ENCODE data around the gene RANBP3L. TPM values are rescaled to one million over a fixed set of nuclear protein-coding genes. Genes with fewer than 3 reads are reported as not detected.

RANBP3L gene
- total RNA-seq, 1 donor from 2014 or later = 0.13 TPM

DNA sequence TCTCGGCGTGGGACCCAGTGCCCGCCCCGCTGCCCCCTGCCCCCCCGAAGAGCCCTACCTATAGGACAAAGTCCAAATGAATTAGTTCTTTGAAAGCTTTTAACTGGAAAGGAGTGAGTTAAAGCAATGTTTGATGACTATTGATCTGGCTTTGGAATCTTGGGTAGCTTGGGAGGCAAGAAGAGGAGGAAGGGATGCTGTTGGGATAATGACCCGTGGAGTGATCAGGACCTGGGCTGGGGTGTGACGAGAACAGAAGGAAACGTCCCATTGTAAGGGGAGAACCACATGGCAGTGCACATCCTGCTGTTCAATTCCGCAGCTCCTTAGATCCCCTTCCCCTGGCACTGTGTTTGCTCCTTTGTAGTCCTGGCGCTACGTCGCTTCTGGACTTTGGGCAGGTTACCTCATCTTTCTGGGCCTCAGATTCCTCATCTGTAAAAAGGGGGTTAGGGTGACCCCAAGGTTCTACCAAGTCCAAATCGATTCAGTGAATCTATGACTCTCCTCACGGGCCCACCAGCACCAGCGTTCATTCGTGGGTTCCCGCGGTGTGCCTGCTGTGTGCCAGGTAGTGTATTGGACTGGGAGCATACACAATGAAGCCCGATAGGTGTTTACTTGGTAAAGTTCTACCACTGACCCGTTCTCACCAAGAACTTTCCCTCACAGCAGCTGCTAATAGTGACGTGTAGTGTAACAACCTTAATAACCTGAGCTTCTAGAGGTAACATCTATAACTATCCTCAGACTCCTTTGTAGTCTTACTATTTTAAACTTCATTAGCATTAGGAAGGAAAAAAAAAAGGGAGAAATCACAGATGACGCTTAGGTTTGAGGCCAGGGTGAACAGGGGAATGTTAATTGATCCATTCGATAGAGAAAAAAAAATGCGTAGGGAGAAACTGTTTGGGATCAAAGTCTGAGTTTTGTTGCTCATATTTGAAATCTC, 58.9 kb downstream of the RANBP3L start:
- intact Hi-C loops (cut with micrococcal nuclease) = loop anchor here (1.0 to 10.0 kb wide), 12 partner anchors 10 to 1328 kb away; partner anchors contain the start of genes BRIX1, CPLANE1, DNAJC21 and NIPBL
- no peak for DNase-seq
- TF ChIP-seq, protein P1, sequence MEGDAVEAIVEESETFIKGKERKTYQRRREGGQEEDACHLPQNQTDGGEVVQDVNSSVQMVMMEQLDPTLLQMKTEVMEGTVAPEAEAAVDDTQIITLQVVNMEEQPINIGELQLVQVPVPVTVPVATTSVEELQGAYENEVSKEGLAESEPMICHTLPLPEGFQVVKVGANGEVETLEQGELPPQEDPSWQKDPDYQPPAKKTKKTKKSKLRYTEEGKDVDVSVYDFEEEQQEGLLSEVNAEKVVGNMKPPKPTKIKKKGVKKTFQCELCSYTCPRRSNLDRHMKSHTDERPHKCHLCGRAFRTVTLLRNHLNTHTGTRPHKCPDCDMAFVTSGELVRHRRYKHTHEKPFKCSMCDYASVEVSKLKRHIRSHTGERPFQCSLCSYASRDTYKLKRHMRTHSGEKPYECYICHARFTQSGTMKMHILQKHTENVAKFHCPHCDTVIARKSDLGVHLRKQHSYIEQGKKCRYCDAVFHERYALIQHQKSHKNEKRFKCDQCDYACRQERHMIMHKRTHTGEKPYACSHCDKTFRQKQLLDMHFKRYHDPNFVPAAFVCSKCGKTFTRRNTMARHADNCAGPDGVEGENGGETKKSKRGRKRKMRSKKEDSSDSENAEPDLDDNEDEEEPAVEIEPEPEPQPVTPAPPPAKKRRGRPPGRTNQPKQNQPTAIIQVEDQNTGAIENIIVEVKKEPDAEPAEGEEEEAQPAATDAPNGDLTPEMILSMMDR (IDR thresholded peaks at IDR 0.05) = no peak
- Mint-ChIP-seq H3K27ac (peak overlapping the region; percentile 95), H3K9me3 (no peaks in the 10 kb centered on the region), H3K27me3 (no peaks in the 10 kb centered on the region), H3K36me3 (ENCODE audit: low read depth) (peaks cover 5% of the 10 kb centered on the region), H3K4me3 (peak overlapping the region; percentile 91), H3K4me1 (peaks cover 39% of the 10 kb centered on the region)
- ATAC-seq (ENCODE audit: low read depth) = no peak
- ChIA-PET POLR2A (interaction anchor here (0.6 to 3.0 kb wide), 17 partner anchors 11 to 1313 kb away, joined by 3 to 35 read pairs (median 5); partner anchors contain the start of genes DNAJC21, LMBRD2, NIPBL and NUP155), CTCF (interaction anchor here (0.8 to 1.8 kb wide), 7 partner anchors 27 to 453 kb away, joined by 3 to 11 read pairs (median 6); partner anchors contain the start of genes LMBRD2 and SKP2)

DNA sequence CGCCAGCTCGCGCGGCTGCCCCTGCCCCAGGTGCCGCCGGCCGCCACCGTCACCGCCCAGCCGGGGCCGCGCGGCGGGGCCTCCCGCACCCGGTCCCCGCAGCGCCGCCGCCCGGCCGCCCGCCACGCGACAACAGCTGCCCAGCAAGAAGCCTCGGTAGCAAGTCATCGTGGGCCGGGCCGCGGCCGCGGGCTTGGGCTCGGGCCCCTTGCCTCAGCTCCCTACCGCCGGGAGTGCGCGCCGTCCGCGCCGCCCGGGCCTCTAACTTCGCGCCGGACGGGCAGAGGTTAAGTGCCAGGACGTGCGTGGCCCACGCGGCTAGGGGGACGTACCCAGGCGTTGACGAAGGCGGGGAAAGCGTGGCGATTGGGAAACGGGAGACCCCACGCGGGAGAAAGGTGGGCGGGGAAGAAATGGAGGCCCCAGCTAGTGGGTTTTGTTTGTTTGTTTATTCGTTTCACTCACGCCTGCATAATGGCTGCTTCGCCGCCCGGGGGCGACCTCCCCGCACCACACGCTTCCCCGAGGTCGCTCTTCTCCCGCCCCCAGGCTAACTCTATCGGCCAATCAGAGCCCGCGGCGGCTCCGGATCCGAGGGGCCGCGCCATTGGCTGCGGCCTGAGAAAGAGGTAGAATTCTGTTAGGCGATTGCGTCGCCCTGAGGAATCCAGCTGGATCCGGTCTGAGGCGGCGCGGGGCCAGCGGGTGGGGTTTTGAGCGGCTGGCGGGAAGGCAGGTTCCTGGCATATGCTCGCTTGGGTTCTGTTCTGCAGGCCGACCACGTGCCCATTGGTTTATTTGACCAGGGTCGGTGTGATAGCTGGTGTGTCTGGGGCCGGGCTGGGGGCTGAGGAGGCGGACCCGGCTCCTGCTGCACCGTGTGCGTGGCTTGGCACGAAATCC, 59.8 kb downstream of the RANBP3L start, which contains the start of gene NADK2:
Gene NADK2 (minus strand): TSS at position 295 of the 903 bp plus-strand sequence. CDS start 127 bp downstream, at position 168.
- ATAC-seq (ENCODE audit: low read depth) = peak; percentile 87
- ChIA-PET CTCF (interaction anchor here (0.6 to 1.8 kb wide), 14 partner anchors 9 to 1327 kb away, joined by 3 to 11 read pairs (median 5); partner anchors contain the start of genes LMBRD2, RAD1 and SKP2), POLR2A (interaction anchor here (0.6 to 3.0 kb wide), 18 partner anchors 10 to 1326 kb away, joined by 3 to 35 read pairs (median 4); partner anchors contain the start of genes BRIX1, DNAJC21, LMBRD2 and NIPBL)
- no peaks in the 10 kb centered on the region for H3K9me3 Mint-ChIP-seq
- H3K36me3 Mint-ChIP-seq (ENCODE audit: low read depth) = peaks cover 5% of the 10 kb centered on the region
- DNase-seq = peak; percentile 87
- H3K4me1 Mint-ChIP-seq = peaks cover 49% of the 10 kb centered on the region
- peak within 1 kb of the TSS; percentile 91 for H3K4me3 Mint-ChIP-seq
- H3K27ac Mint-ChIP-seq = peak within 1 kb of the TSS; percentile 95
- TF ChIP-seq, protein P1 (IDR thresholded peaks at IDR 0.05) = no peak
- intact Hi-C loops (cut with micrococcal nuclease) = loop anchor here (1.0 to 10.0 kb wide), 12 partner anchors 11 to 1327 kb away; partner anchors contain the start of genes BRIX1, CPLANE1, DNAJC21 and NIPBL
- no peaks in the 10 kb centered on the region for H3K27me3 Mint-ChIP-seq

DNA sequence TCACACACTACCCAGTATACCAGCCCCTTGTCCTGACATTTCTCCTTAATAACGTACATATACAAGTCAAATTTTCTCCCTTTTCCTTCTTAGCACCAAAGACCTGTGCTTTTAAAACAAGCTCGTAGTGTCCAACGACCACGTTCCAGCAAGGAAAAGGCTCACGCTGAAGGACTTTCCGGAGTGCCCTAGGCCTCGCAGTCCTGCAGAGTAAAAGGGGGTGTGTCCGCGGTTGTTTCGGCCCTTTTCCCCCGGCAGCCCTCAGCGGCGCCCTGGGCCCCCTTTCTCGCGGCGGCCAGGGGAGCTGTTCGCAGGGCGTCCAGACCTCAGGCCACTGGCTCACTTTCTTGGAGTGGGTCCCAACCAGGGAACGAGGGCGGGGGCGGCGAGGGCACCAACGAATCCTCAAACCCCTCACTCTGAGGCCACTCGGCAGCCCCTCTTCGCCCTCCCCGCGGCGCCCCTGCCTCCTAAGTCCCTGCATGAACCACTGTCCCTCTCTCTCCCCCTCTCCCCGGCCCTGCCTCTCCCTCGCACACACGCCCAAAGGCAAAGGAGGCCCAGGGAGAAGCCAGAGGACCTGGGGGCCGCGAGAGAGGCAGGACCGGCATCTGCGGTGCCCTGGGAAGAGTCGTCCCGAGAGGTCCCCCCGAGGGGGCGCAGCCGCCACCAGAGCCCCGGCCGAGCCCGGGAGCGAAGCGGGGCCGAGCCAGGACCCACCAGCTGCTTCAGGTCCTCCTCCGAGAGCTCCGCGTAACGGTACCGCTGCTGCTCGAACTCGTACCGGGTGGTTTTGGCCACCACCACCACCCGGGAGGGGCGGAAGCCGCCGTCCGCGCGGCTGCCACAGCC, 60.7 kb downstream of the RANBP3L start:
- TF ChIP-seq, protein P1 (IDR thresholded peaks at IDR 0.05) = no peak
- peak overlapping the region; percentile 89 for H3K4me3 Mint-ChIP-seq

More for the DNA sequence above, 60.7 kb downstream of the RANBP3L start:
- intact Hi-C loops (cut with micrococcal nuclease) = loop anchor here (1.0 to 10.0 kb wide), 5 partner anchors 9 to 1131 kb away; partner anchors contain the start of gene NUP155
- peaks cover 5% of the 10 kb centered on the region for H3K36me3 Mint-ChIP-seq (ENCODE audit: low read depth)
- no peaks in the 10 kb centered on the region for H3K9me3 Mint-ChIP-seq
- ChIA-PET CTCF (interaction anchor here (0.6 to 1.8 kb wide), 13 partner anchors 10 to 1326 kb away, joined by 3 to 11 read pairs (median 5); partner anchors contain the start of genes LMBRD2, RAD1 and SKP2), POLR2A (interaction anchor here (0.7 to 3.0 kb wide), 12 partner anchors 14 to 1325 kb away, joined by 3 to 35 read pairs (median 6); partner anchors contain the start of genes BRIX1, DNAJC21, LMBRD2 and NIPBL)
- ATAC-seq (ENCODE audit: low read depth) = peak; percentile 12
- H3K27me3 Mint-ChIP-seq = no peaks in the 10 kb centered on the region
- H3K4me1 Mint-ChIP-seq = peaks cover 57% of the 10 kb centered on the region
- H3K27ac Mint-ChIP-seq = peak overlapping the region; percentile 90
- DNase-seq = peak; percentile 53

Measured in activated B cell treated with CpG ODN at 0.5 μM for 24 hours (primary cell).